Activated CD8-positive, alpha-beta memory T cell treated with anti-CD3 and anti-CD28 coated beads, Interleukin-2, amount 10 ng/mL, durations not matched to agents 7 days and 5 days (primary cell): ENCODE results near the gene TEN1. TPM values are rescaled to one million over a fixed set of nuclear protein-coding genes. Genes with fewer than 3 reads are reported as not detected.

Experiments
- ATAC-seq: fragments of 150-1000 bp; cut with Tn5 transposase; one replicate; pipeline ENCODE4 v1.10.0; 2021; ENCODE audit warnings: moderate library complexity
- CTCF ChIA-PET: fragments of 350-600 bp; sonication (Branson Sonifier 250); formaldehyde crosslinking; loops from one replicate; lab custom pipeline; 2021; ENCODE audit warnings: antibody characterized with exemption; lab: Charles Lee
- DNase-seq: peaks from one replicate; pipeline ENCODE4 v3.0.0-alpha.2; 2020
- H3K27ac Mint-ChIP-seq: one replicate; pipeline ENCODE4 v1.8.0; 2021; ENCODE audit warnings: mild to moderate bottlenecking, mixed read lengths
- H3K27me3 Mint-ChIP-seq: one replicate; pipeline ENCODE4 v1.8.0; 2021; ENCODE audit warnings: mixed read lengths
- H3K36me3 Mint-ChIP-seq: one replicate; pipeline ENCODE4 v1.8.0; 2021; ENCODE audit warnings: mild to moderate bottlenecking, mixed read lengths
- H3K4me1 Mint-ChIP-seq: one replicate; pipeline ENCODE4 v1.8.0; 2021; ENCODE audit warnings: mixed read lengths
- H3K4me3 Mint-ChIP-seq: one replicate; pipeline ENCODE4 v1.8.0; 2021; ENCODE audit warnings: mild to moderate bottlenecking, moderate library complexity, mixed read lengths
- H3K9me3 Mint-ChIP-seq: one replicate; pipeline ENCODE4 v1.8.0; 2022; ENCODE audit warnings: low read depth, mixed read lengths
- total RNA-seq, 2 experiments: library from RNA; stranded (reverse); gene quantifications; one replicate each; pipeline ENCODE4 v1.2.3, GENCODE V29; 2021

Gene TEN1
- total RNA-seq, 2 experiments from 2014 or later = 13.3 to 15.1 TPM

GRCh38 chr17:76002100-76002499 is 23.1 kb downstream of the TEN1 start:
- CTCF ChIA-PET = interaction anchor here (0.9 to 13.4 kb wide), 8 partner anchors 11 to 383 kb away, joined by 3 to 135 read pairs (median 10); partner anchors contain the start of genes MRPL38, SPHK1 and TRIM65
- H3K27ac Mint-ChIP-seq = no peak overlapping the region
- ATAC-seq (no peak), DNase-seq (no peak)
- H3K36me3 Mint-ChIP-seq = no peaks in the 10 kb centered on the region
- H3K9me3 Mint-ChIP-seq = no peaks in the 10 kb centered on the region
- peaks cover 6% of the 10 kb centered on the region for H3K4me1 Mint-ChIP-seq
- no peaks in the 10 kb centered on the region for H3K27me3 Mint-ChIP-seq
- no peak overlapping the region for H3K4me3 Mint-ChIP-seq

DNA sequence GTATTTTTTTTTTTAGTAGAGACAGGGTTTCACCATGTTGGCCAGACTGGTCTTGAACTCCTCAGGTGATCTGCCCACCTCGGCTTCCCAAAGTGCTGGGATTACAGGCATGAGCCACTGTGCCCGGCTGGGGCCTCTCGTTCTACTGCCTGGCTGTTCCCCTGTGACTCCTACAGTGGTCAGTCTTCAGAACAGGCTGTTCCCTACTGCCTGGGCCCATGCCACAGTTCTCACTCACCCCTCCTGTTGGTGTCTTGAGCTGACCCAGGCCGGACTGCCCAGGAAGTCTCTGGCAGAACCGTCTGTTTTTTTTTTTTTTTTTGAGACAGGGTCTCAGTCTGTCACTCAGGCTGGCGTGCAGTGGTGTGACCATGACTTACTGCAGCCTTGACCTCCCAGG is 24.9 kb downstream of the TEN1 start:
- no peak overlapping the region for H3K4me3 Mint-ChIP-seq
- no peaks in the 10 kb centered on the region for H3K27me3 Mint-ChIP-seq
- no peaks in the 10 kb centered on the region for H3K9me3 Mint-ChIP-seq
- H3K36me3 Mint-ChIP-seq = no peaks in the 10 kb centered on the region
- no peak for ATAC-seq
- no peak for DNase-seq
- no peak overlapping the region for H3K27ac Mint-ChIP-seq
- CTCF ChIA-PET = interaction anchor here (0.9 to 13.4 kb wide), 11 partner anchors 13 to 381 kb away, joined by 3 to 135 read pairs (median 8); partner anchors contain the start of genes FBF1, GALK1, MRPL38 and SPHK1
- no peaks in the 10 kb centered on the region for H3K4me1 Mint-ChIP-seq

GRCh38 chr17:76004750-76005262 is 25.8 kb downstream of the TEN1 start:
- H3K4me3 Mint-ChIP-seq = no peak overlapping the region

GRCh38 chr17:76005263-76006149 is 26.5 kb downstream of the TEN1 start:
- peak; percentile 88 for DNase-seq
- ATAC-seq = peak; percentile 75
- Mint-ChIP-seq H3K4me3 (no peak overlapping the region), H3K27me3 (no peaks in the 10 kb centered on the region), H3K4me1 (no peaks in the 10 kb centered on the region), H3K27ac (peak overlapping the region; percentile 14), H3K36me3 (no peaks in the 10 kb centered on the region), H3K9me3 (no peaks in the 10 kb centered on the region)
- CTCF ChIA-PET = interaction anchor here (0.9 to 13.4 kb wide), 33 partner anchors 9 to 408 kb away, joined by 3 to 135 read pairs (median 5); partner anchors contain the start of genes GALK1, MRPL38, SPHK1 and TRIM65

More at GRCh38 chr17:76004750-76005262, 25.8 kb downstream of the TEN1 start:
- CTCF ChIA-PET = interaction anchor here (0.9 to 13.4 kb wide), 30 partner anchors 8 to 409 kb away, joined by 3 to 135 read pairs (median 5); partner anchors contain the start of genes FBF1, GALK1, MRPL38 and SPHK1
- H3K9me3 Mint-ChIP-seq = no peaks in the 10 kb centered on the region
- ATAC-seq (no peak), DNase-seq (no peak)
- no peak overlapping the region for H3K27ac Mint-ChIP-seq
- no peaks in the 10 kb centered on the region for H3K36me3 Mint-ChIP-seq
- H3K4me1 Mint-ChIP-seq = no peaks in the 10 kb centered on the region
- H3K27me3 Mint-ChIP-seq = no peaks in the 10 kb centered on the region

GRCh38 chr17:76007131-76007849 is 28.2 kb downstream of the TEN1 start:
- H3K27ac Mint-ChIP-seq = no peak overlapping the region
- ATAC-seq (no peak), DNase-seq (no peak)
- H3K4me3 Mint-ChIP-seq = no peak overlapping the region
- H3K9me3 Mint-ChIP-seq = no peaks in the 10 kb centered on the region
- H3K4me1 Mint-ChIP-seq = no peaks in the 10 kb centered on the region
- CTCF ChIA-PET = interaction anchor here (0.8 to 13.4 kb wide), 8 partner anchors 9 to 168 kb away, joined by 3 to 135 read pairs (median 4); partner anchors contain the start of genes ACOX1, MRPL38 and TEN1
- no peaks in the 10 kb centered on the region for H3K36me3 Mint-ChIP-seq
- no peaks in the 10 kb centered on the region for H3K27me3 Mint-ChIP-seq

- H3K4me3 Mint-ChIP-seq = no peak overlapping the region
- CTCF ChIA-PET = interaction anchor here (0.8 to 4.9 kb wide), 7 partner anchors 10 to 168 kb away, joined by 3 to 29 read pairs (median 4); partner anchors contain the start of genes ACOX1, MRPL38 and TEN1
- H3K4me1 Mint-ChIP-seq = no peaks in the 10 kb centered on the region
Measured at GRCh38 chr17:76007850-76008165, 28.8 kb downstream of the TEN1 start.

GRCh38 chr17:76008208-76008607 is 29.2 kb downstream of the TEN1 start:
- Mint-ChIP-seq H3K4me3 (no peak overlapping the region), H3K36me3 (no peaks in the 10 kb centered on the region), H3K4me1 (no peaks in the 10 kb centered on the region), H3K27me3 (no peaks in the 10 kb centered on the region), H3K9me3 (no peaks in the 10 kb centered on the region), H3K27ac (no peak overlapping the region)
- CTCF ChIA-PET = interaction anchor here (0.5 to 4.9 kb wide), 10 partner anchors 9 to 167 kb away, joined by 3 to 29 read pairs (median 4); partner anchors contain the start of genes ACOX1, MRPL38 and TEN1
- no peak for DNase-seq
- ATAC-seq = no peak

More at GRCh38 chr17:76007850-76008165, 28.8 kb downstream of the TEN1 start:
- H3K27me3 Mint-ChIP-seq = no peaks in the 10 kb centered on the region
- no peaks in the 10 kb centered on the region for H3K9me3 Mint-ChIP-seq
- DNase-seq (no peak), ATAC-seq (no peak)
- no peaks in the 10 kb centered on the region for H3K36me3 Mint-ChIP-seq
- no peak overlapping the region for H3K27ac Mint-ChIP-seq

DNA sequence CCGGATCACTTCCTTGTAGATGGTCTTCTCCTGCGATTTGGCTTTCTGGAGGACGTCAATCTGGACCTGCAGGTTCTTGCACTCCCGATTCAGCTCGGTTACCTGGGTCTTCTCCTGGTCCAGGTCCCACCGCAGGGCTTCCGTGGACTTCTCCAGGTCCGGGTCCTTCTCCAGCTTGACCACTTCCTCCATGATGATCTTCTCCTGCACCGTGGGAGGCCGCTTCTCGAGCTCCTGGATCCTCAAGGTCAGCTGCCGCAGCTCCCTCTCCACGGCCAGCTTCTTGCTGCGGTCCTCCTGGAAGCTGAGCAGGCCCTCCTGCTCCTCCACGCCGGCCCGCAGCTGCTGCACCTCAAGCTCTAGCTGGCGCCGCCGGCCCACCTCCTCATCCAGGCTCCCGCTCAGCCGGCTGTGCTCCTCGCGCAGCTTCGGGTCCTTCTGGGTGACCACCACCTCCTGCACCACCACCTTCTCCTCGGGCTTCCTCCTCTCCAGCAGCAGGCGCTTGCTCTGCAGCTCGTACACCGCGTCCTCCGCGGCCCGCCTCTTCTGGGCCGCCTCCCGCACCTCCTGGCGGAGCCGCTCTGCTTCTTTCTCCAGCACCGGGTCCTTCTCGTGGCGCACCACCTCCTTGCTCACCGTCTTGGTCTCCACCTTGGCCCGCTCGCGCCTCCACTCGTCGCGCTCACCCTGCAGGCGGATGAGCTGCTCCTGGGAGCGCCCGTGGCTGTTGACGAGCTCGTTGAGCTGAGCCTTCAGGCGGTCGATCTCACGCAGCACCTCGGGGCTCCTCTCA is 29.8 kb downstream of the TEN1 start:
- no peak for DNase-seq
- ATAC-seq = no peak
- no peaks in the 10 kb centered on the region for H3K4me1 Mint-ChIP-seq
- CTCF ChIA-PET = interaction anchor here (0.5 to 4.9 kb wide), 11 partner anchors 8 to 290 kb away, joined by 3 to 29 read pairs (median 5); partner anchors contain the start of genes ACOX1, CDK3, MRPL38 and TEN1
- no peaks in the 10 kb centered on the region for H3K9me3 Mint-ChIP-seq
- no peak overlapping the region for H3K4me3 Mint-ChIP-seq
- H3K27me3 Mint-ChIP-seq = no peaks in the 10 kb centered on the region
- no peaks in the 10 kb centered on the region for H3K36me3 Mint-ChIP-seq
- H3K27ac Mint-ChIP-seq = no peak overlapping the region

DNA sequence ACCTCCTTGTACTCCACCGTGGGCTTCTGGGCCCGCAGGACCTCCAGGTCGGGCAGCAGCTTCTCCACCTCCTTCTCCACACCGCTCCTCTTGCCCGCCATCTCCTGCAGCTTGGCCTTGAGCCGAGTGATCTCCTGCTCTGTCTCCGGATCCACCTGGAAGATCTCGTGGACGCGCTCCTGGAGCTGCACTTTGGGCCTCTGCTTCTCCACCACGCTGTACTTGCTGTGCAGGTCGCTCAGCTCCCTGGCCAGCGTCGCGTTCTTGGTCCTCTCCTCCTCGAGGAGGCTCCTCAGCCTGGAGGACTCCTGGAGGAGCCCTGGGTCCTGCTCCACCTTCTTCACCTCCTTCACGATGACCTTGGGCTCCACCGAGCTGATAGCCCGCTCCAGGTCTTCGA is 30.4 kb downstream of the TEN1 start:
- Mint-ChIP-seq H3K27me3 (no peaks in the 10 kb centered on the region), H3K4me3 (no peak overlapping the region), H3K9me3 (no peaks in the 10 kb centered on the region), H3K4me1 (peaks cover 4% of the 10 kb centered on the region), H3K36me3 (no peaks in the 10 kb centered on the region), H3K27ac (no peak overlapping the region)
- CTCF ChIA-PET = interaction anchor here (1.0 to 4.9 kb wide), 7 partner anchors 9 to 289 kb away, joined by 4 to 29 read pairs (median 12); partner anchors contain the start of genes CDK3, EXOC7 and MRPL38
- ATAC-seq (no peak), DNase-seq (no peak)

- Mint-ChIP-seq H3K27me3 (no peaks in the 10 kb centered on the region), H3K4me1 (peaks cover 4% of the 10 kb centered on the region), H3K9me3 (no peaks in the 10 kb centered on the region), H3K27ac (no peak overlapping the region), H3K36me3 (no peaks in the 10 kb centered on the region), H3K4me3 (no peak overlapping the region)
- no peak for ATAC-seq
- CTCF ChIA-PET = interaction anchor here (1.0 to 4.9 kb wide), 10 partner anchors 9 to 292 kb away, joined by 3 to 29 read pairs (median 5); partner anchors contain the start of genes CDK3, EXOC7 and MRPL38
- no peak for DNase-seq
Measured at GRCh38 chr17:76009969-76010661, 31.1 kb downstream of the TEN1 start.

- DNase-seq = no peak
- Mint-ChIP-seq H3K4me3 (no peak overlapping the region), H3K9me3 (no peaks in the 10 kb centered on the region), H3K36me3 (no peaks in the 10 kb centered on the region), H3K27me3 (no peaks in the 10 kb centered on the region), H3K27ac (no peak overlapping the region), H3K4me1 (peaks cover 4% of the 10 kb centered on the region)
- no peak for ATAC-seq
- CTCF ChIA-PET = interaction anchor here (0.9 to 9.9 kb wide), 10 partner anchors 11 to 329 kb away, joined by 3 to 135 read pairs (median 9); partner anchors contain the start of genes CDK3, EXOC7 and MRPL38
Measured at GRCh38 chr17:76011951-76012350, 32.9 kb downstream of the TEN1 start.
